K562 (cell line): ENCODE data around the gene MTLN. TPM values are rescaled to one million over a fixed set of nuclear protein-coding genes. Genes with fewer than 3 reads are reported as not detected.
A peak's percentile ranks its signal among the peaks of the same experiment; 100 is the strongest.

Source experiments
- BMI1 ChIP-seq: fragments of 150-350 bp; IDR thresholded peaks from 2 replicates; pipeline ENCODE4 v1.6.1; 2014; ENCODE audit warnings: low read length
- CREM ChIP-seq: IDR thresholded peaks from 2 replicates; pipeline ENCODE4 v1.6.1; 2014; ENCODE audit warnings: antibody characterized with exemption, low read depth
- HDAC2 ChIP-seq: fragments of 450-650 bp; IDR thresholded peaks from 2 replicates; pipeline ENCODE4 v1.6.1; 2016; ENCODE audit warnings: mild to moderate bottlenecking
- HNRNPLL ChIP-seq: fragments of 200-400 bp; formaldehyde crosslinking; IDR thresholded peaks from 2 replicates; pipeline ENCODE4 v1.6.1; 2017; ENCODE audit warnings: low read length, low read depth, mild to moderate bottlenecking; ENCODE audit not compliant: poor library complexity, severe bottlenecking
- HSF4 ChIP-seq: fragments of 250-450 bp; sonication (Bioruptor Pico); IDR thresholded peaks from 2 replicates; pipeline ENCODE4 v2.1.2; 2022; ENCODE audit warnings: mild to moderate bottlenecking, moderate library complexity, borderline replicate concordance
- KLF13 ChIP-seq: fragments of 450-650 bp; IDR thresholded peaks from 2 replicates; pipeline ENCODE4 v1.6.1; 2016; ENCODE audit warnings: missing genetic modification characterization, low read depth, mild to moderate bottlenecking, missing compliant biosample characterization, moderate library complexity, borderline replicate concordance
- MECOM ChIP-seq: fragments of 250-450 bp; sonication (Bioruptor Pico); IDR thresholded peaks from 2 replicates; pipeline ENCODE4 v1.8.0; 2022; ENCODE audit warnings: inconsistent platforms
- MTA3 ChIP-seq: fragments of 450-650 bp; formaldehyde crosslinking; IDR thresholded peaks from 2 replicates; pipeline ENCODE4 v1.6.1; 2017; ENCODE audit warnings: mild to moderate bottlenecking, borderline replicate concordance
- NCOR1 ChIP-seq: fragments of 450-650 bp; IDR thresholded peaks from 2 replicates; pipeline ENCODE4 v1.6.1; 2016; ENCODE audit warnings: mild to moderate bottlenecking, moderate library complexity
- SMAD4 ChIP-seq: fragments of 250-450 bp; sonication (Bioruptor Pico); conservative IDR thresholded peaks from 2 replicates; pipeline ENCODE4 v1.8.0; 2021; ENCODE audit warnings: inconsistent platforms, mild to moderate bottlenecking, moderate library complexity
- TOE1 ChIP-seq, 2 experiments: fragments of 450-650 bp in 1 of 2; sonication (generic) in 1 of 2; formaldehyde crosslinking in 1 of 2; IDR thresholded peaks; 2 replicates each; pipeline versions ENCODE4 v1.7.1 to v1.8.0; 2016 to 2022; ENCODE audit warnings: borderline replicate concordance in 2 of 2, mild to moderate bottlenecking in 2 of 2, antibody characterized with exemption in 1 of 2, inconsistent platforms in 1 of 2, low read depth in 1 of 2, missing genetic modification reagents in 1 of 2, moderate library complexity in 1 of 2
- ZKSCAN1 ChIP-seq: fragments of 150-350 bp; IDR thresholded peaks from 2 replicates; pipeline ENCODE4 v1.6.1; 2016; ENCODE audit warnings: low read depth, low read length
- ZNF444 ChIP-seq: fragments of 250-450 bp; sonication (Bioruptor Pico); IDR thresholded peaks from 2 replicates; pipeline ENCODE4 v1.4.0; 2020; ENCODE audit warnings: mild to moderate bottlenecking, moderate library complexity
- polyA plus RNA-seq, 8 experiments: library from polyadenylated mRNA; depleted of rRNA in 4 of 8; stranded (reverse) in 5 of 8; unstranded in 3 of 8; fragments of >200 nt; fragmentation: Nextera tagmentation in 2 of 8; fragmentation: Illumina TruSeq in 1 of 8; extraction: Ambion mirVana in 2 of 8; extraction: Trizol in 1 of 8; gene quantifications; 2 replicates each; pipeline versions ENCODE4 v1.2.1 to v1.2.3, GENCODE V29; 2011 to 2014; ENCODE audit warnings: inconsistent platforms in 1 of 8, missing spikeins in 1 of 8
- total RNA-seq, 7 experiments: library from RNA; depleted of rRNA in 6 of 7; stranded (reverse); fragments of >200 nt in 6 of 7; fragmentation: Illumina TruSeq in 2 of 7; extraction: Trizol in 2 of 7; gene quantifications; 2 replicates each; pipeline versions ENCODE4 v1.2.1 to v1.2.3, GENCODE V29; 2011 to 2021; ENCODE audit warnings: low replicate concordance in 1 of 7
- TF ChIP-seq, protein P1 (sequence below), 2 experiments: IDR thresholded peaks; 2 replicates each; pipeline ENCODE4 v1.6.1; 2011; ENCODE audit warnings: borderline replicate concordance in 1 of 2, control low read depth in 1 of 2, low read depth in 1 of 2, low read length in 1 of 2, mild to moderate bottlenecking in 1 of 2, mixed read lengths in 1 of 2, moderate library complexity in 1 of 2; ENCODE audit not compliant: insufficient read depth in 1 of 2, insufficient read length in 1 of 2, poor library complexity in 1 of 2, severe bottlenecking in 1 of 2; ENCODE audit errors: extremely low read depth in 1 of 2
- TF ChIP-seq, protein P2 (sequence below), 2 experiments: fragments of 450-650 bp in 1 of 2; sonication (generic) in 1 of 2; formaldehyde crosslinking in 1 of 2; IDR thresholded peaks; 2 replicates each; pipeline versions ENCODE4 v1.7.1 to v1.9.0; 2016 to 2022; ENCODE audit warnings: inconsistent platforms in 1 of 2, mild to moderate bottlenecking in 1 of 2, missing genetic modification reagents in 1 of 2

MTLN gene
- total and polyA plus RNA-seq, 9 of the 15 experiments (the other 6 are each of a cell fraction or from before 2014, with no cell fraction given), result 7.3 to 129 (median 39.4) TPM

DNA sequence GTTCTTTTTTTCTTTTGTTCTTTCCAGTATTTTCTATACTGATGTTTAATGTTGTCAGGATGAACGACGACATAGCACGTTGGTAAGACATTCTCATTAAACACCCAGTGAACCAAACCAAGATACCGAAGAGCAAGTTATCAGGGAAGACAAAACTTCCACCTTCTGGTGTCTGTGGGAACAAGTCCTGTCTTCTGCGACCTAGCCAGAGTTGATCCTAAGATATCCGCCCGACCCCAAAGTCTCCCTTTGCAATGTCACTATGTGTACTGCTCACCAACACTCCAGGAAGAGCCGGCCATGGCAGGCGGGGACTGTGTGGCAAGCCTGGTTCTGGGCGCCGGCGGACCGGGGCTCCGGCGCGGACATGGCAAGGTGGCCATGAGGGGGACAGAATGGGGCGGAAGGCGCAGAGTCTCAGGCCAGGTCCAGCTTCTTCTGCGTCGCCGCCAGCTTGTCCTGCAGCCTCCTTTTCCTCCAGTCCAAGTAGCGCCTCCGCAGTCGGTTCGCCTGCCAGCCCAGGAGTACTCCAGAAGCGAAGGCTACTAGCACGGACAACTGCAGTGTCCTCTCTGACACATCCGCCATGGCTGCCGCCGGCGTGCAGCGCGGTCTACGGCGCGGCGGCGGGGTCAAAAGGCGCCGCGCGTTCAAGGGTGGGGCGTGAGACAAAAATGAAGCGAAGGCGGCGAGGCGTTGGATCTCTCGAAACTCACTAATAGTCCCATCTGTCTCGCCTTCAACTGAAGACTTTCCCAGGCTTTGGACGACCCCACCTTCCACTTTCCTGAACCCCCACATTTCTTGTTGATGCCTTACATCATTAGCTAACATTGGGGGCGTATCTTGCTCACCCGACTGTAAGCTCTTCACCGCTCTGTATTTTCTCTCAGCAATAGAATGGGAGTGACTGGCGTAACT, at the start of gene MTLN (continued):
- TF ChIP-seq, protein P1, sequence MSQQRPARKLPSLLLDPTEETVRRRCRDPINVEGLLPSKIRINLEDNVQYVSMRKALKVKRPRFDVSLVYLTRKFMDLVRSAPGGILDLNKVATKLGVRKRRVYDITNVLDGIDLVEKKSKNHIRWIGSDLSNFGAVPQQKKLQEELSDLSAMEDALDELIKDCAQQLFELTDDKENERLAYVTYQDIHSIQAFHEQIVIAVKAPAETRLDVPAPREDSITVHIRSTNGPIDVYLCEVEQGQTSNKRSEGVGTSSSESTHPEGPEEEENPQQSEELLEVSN (IDR thresholded peaks at IDR 0.05; ENCODE audit: borderline replicate concordance in 1 of 2, extremely low read depth in 1 of 2, insufficient read depth in 1 of 2, insufficient read length in 1 of 2, low read depth in 1 of 2, low read length in 1 of 2, poor library complexity in 1 of 2, severe bottlenecking in 1 of 2), result peak; percentile 86 to 95
- peak; percentile 23 for TF ChIP-seq HNRNPLL
- no peak for TF ChIP-seq HSF4
- no peak for TF ChIP-seq MECOM (CRISPR knock-in tag)
- no peak for TF ChIP-seq BMI1
- TF ChIP-seq TOE1 (IDR thresholded peaks at IDR 0.05; ENCODE audit: borderline replicate concordance), result peak; percentile 79
- TF ChIP-seq TOE1 (CRISPR knock-in tag; IDR thresholded peaks at IDR 0.05; ENCODE audit: borderline replicate concordance, low read depth), result no peak
- TF ChIP-seq ZNF444 (CRISPR knock-in tag), result 0 out of 2 replicates have a peak, but pooled peaks have one; percentile 44
- TF ChIP-seq, protein P2, sequence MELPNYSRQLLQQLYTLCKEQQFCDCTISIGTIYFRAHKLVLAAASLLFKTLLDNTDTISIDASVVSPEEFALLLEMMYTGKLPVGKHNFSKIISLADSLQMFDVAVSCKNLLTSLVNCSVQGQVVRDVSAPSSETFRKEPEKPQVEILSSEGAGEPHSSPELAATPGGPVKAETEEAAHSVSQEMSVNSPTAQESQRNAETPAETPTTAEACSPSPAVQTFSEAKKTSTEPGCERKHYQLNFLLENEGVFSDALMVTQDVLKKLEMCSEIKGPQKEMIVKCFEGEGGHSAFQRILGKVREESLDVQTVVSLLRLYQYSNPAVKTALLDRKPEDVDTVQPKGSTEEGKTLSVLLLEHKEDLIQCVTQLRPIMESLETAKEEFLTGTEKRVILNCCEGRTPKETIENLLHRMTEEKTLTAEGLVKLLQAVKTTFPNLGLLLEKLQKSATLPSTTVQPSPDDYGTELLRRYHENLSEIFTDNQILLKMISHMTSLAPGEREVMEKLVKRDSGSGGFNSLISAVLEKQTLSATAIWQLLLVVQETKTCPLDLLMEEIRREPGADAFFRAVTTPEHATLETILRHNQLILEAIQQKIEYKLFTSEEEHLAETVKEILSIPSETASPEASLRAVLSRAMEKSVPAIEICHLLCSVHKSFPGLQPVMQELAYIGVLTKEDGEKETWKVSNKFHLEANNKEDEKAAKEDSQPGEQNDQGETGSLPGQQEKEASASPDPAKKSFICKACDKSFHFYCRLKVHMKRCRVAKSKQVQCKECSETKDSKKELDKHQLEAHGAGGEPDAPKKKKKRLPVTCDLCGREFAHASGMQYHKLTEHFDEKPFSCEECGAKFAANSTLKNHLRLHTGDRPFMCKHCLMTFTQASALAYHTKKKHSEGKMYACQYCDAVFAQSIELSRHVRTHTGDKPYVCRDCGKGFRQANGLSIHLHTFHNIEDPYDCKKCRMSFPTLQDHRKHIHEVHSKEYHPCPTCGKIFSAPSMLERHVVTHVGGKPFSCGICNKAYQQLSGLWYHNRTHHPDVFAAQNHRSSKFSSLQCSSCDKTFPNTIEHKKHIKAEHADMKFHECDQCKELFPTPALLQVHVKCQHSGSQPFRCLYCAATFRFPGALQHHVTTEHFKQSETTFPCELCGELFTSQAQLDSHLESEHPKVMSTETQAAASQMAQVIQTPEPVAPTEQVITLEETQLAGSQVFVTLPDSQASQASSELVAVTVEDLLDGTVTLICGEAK (IDR thresholded peaks at IDR 0.05), result no peak
- TF ChIP-seq, protein P2 (CRISPR knock-in tag; IDR thresholded peaks at IDR 0.05), result no peak
- 0 out of 2 replicates have a peak, but pooled peaks have one; percentile 9 for TF ChIP-seq NCOR1
- TF ChIP-seq SMAD4, result peak; percentile 72
- TF ChIP-seq HDAC2, result peak; percentile 58; the same call in 1 of the 2 replicates
- TF ChIP-seq KLF13 (tag), result no peak
- peak; percentile 77 for TF ChIP-seq CREM
- TF ChIP-seq ZKSCAN1, result no peak
- peak; percentile 99 for TF ChIP-seq MTA3
